HG03575 (cell line): ENCODE data around the gene RNF220.
"Not testable (repeated sequence)": the region's sequence is repeated elsewhere in the genome, so short reads cannot be mapped to it uniquely, and the experiment has no call there.

Experiments
- ATAC-seq: cut with Tn5 transposase; IDR thresholded peaks from one replicate; pipeline ENCODE4 v1.9.1; 2021; ENCODE audit not compliant: unreplicated experiment, insufficient number of reproducible peaks, low FRiP score; ENCODE audit errors: extremely low read depth

Gene RNF220

GRCh38 chr1:44652445-44653106 lies 247.5 kb downstream of the RNF220 start:
- no peak for ATAC-seq

GRCh38 chr1:44653107-44653964 lies 248.3 kb downstream of the RNF220 start:
- ATAC-seq = no peak

- no peak for ATAC-seq
Observed at GRCh38 chr1:44654621-44655187, 249.6 kb downstream of the RNF220 start.

- no peak for ATAC-seq
Observed at GRCh38 chr1:44655609-44656008, 250.6 kb downstream of the RNF220 start.

- ATAC-seq = no peak
Observed at GRCh38 chr1:44659566-44659965, 254.5 kb downstream of the RNF220 start.

- ATAC-seq = no peak
Observed at GRCh38 chr1:44660176-44660575, 255.1 kb downstream of the RNF220 start.

GRCh38 chr1:44661781-44662682 lies 257.0 kb downstream of the RNF220 start:
- no peak for ATAC-seq

- no peak for ATAC-seq
Observed at GRCh38 chr1:44662683-44663030, 257.6 kb downstream of the RNF220 start.

- no peak for ATAC-seq
Observed at GRCh38 chr1:44663417-44663816, 258.4 kb downstream of the RNF220 start.

- no peak for ATAC-seq
Observed at GRCh38 chr1:44664730-44665370, 259.8 kb downstream of the RNF220 start.

GRCh38 chr1:44666719-44667118 lies 261.7 kb downstream of the RNF220 start:
- ATAC-seq = not testable (repeated sequence)

- no peak for ATAC-seq
Observed at GRCh38 chr1:44670751-44671640, 265.9 kb downstream of the RNF220 start.

- ATAC-seq = no peak
Observed at GRCh38 chr1:44672254-44672955, 267.4 kb downstream of the RNF220 start.

GRCh38 chr1:44672961-44673674 lies 268.1 kb downstream of the RNF220 start:
- no peak for ATAC-seq

GRCh38 chr1:44673675-44674112 lies 268.6 kb downstream of the RNF220 start:
- ATAC-seq = peak; percentile 3

- ATAC-seq = peak; percentile 54
Observed at GRCh38 chr1:44674113-44675000, 269.3 kb downstream of the RNF220 start, which contains the start of the genes ARMH1 and TMEM53. ARMH1 (plus strand) TSS chr1:44674714; CDS start chr1:44689698, 14,984 bp downstream. TMEM53 (minus strand) TSS chr1:44674481; CDS start chr1:44674391, 90 bp downstream.
